Activated CD8-positive, alpha-beta memory T cell treated with anti-CD3 and anti-CD28 coated beads for 1 hour (primary cell): ENCODE data around the gene MRPL40.
"Not testable (repeated sequence)": the region's sequence is repeated elsewhere in the genome, so short reads cannot be mapped to it uniquely, and the experiment has no call there.

Experiments used
- DNase-seq, 2 donors: peaks; one replicate each; pipeline ENCODE4 v3.0.0-alpha.2; 2020; ENCODE audit warnings: low read depth in 1 of 2; ENCODE audit errors: extremely low read depth in 1 of 2

Gene MRPL40

DNA sequence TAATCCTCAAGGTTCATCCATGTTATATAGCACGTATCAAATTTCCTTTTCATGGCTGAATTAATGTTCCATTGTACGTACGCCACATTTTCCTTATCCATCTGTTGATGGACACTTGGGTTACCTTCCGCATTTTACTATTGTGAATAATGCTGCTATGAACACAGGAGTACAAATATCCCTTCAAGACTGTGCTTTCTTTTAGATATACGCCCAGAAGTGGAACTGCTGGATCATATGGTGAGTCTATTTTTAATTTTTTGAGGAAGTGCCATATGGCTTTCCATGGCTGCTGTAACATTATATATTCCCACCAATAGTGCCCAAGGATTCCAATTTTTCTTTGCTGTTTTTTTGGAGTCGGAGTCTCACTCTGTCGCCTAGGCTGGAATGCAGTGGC, 6.0 kb downstream of the MRPL40 start:
- DNase-seq, result no peak

DNA sequence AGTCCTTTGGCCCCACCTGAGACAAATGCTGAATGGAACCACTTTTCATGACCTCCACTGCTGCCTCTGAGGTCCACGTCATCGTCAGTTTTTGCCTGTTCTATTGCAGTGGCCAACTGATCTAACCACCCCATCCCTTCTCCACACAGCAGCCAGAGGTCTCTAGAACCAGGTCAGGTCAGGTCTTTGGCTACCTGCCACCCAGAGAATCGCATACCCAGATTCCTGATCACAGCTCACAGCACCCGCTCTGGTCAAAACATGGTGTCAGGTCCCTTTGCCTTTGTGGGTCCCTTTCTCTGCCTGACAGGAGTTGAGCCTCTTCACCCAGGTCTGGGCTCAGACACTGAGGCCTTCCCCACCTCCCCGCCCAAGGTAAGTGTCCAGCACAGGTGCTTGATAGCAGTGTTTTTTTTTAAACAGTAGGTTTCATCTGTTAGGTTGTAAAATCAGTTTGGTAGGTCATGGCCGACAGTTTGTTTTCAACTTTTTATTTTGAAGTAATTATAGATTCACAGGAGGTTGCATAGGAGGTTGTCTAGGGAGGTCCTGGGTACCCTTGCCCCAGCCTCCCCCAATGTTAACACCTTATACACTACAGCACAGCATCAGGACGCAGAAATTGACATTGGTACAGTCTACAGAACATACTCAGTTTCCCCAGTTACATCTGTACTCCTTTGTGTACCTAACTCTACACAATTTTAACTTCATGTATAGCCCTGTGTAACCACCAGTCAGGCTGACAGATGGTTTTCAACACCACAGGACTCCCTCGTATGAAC, 8.3 kb downstream of the MRPL40 start:
- DNase-seq, result no peak

DNA sequence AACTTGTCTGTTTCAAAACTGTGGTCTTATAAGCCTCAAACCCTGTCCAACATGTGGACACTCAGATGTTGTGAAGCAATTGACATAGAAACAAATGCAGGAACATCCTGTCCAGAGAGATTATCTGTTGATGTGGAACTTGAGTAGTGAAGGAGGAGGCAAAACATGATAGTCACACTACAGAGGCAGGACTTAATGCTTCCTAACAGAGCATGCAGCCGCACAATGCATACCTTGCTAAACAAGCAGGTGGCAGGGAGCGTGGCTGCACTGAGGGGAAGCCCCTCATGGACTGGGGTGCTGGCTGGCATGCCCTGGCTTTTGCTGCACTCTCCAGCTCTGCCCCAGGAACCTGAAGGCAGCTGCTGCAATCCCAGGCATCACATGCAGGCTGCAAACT, 9.8 kb downstream of the MRPL40 start:
- DNase-seq, result no peak

DNA sequence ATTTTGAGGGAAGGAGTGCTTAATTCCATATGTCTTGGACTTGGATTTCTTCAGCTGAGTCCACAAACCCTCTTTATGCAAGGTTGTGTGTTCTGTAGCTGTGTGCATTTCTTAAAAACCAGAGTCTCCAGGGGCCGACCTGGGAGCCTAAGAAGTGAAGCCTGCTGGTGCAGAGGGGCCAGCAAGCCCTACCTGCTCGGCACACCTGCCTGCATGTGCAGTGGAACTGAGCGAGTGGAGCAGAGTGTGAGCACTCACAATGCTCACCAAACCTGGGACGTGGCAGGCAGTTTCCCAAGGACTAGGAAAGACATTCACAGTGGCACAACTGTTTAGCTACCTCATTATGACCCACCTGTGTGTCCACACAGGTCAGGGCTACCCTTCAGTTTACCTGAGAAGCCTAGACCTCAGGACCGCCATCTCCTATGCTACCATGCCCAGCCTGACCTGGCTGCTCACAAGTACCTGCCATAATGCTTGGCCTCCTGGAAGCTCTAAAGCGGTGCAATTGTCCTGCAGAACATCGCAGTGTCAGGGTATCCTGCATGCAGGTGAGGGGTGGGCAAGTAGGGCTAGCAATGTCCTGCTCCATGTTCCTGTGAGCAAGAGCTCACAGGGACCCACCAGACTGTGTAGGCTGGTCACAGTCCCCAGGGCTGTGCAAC, 11.3 kb downstream of the MRPL40 start:
- DNase-seq, result no peak

DNA sequence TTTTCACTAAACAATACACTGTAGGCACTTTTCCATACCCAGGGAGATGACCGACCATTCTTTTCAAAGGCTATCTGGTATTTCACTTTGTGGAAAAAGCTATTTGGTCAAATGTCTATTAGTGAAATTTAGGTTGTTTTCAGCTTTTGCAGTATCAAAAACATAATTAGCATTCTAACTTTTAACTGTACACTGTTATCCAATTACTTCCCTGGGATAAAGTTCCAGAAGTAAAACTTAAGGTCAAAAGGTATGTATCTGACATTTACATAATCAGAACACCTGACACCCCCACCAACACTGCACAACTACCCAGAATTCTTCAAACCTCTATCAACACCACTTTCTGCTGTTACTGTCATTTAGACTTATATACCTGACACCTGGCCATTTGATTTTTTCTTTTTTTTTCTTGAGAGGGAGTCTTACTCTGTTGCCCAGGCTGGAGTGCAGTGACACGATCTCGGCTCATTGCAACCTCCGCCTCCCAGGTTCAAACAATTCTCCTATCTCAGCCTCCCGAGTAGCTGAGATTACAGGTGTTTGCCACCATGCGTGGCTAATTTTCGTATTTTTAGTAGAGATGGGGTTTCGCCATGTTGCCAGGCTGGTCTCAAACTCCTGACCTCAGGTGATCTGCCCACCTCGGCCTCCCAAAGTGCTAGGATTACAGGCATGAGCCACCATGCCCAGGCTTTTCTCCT, 13.1 kb downstream of the MRPL40 start:
- not testable (repeated sequence) for DNase-seq

DNA sequence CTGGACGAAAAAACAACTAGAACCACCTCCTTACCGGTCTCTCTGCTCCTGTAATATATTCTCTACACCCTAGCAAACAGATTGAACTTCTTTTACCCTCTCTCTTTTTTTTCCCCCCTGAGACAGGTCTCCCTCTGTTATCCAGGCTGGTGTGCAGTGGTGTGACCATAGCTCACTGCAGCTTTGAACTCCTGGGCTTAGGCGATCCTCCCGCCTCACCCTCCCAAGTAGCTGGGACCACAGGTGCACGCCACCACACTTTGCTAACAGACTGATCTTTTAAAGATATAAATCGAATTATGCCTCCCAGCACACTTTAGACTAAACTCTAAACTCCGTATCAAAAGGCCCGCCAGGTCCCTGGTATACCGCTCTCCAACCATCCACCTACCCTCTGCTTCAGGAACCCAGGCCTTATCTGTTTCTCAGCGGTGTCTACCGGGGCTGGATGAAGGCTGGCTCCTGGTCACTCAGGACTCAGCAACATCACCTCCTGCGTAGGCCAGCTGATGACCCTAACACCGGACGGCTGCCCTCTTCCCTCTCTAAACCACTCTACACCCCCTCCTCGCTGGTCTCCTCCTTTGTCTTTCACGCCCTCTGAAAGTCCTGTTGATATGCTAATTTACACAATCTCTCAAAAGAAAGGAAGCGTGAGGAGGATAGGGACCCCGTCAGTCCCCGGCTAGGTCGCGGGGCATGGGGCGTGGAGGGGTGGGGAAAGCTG, 14.4 kb downstream of the MRPL40 start:
- DNase-seq, result no peak

DNA sequence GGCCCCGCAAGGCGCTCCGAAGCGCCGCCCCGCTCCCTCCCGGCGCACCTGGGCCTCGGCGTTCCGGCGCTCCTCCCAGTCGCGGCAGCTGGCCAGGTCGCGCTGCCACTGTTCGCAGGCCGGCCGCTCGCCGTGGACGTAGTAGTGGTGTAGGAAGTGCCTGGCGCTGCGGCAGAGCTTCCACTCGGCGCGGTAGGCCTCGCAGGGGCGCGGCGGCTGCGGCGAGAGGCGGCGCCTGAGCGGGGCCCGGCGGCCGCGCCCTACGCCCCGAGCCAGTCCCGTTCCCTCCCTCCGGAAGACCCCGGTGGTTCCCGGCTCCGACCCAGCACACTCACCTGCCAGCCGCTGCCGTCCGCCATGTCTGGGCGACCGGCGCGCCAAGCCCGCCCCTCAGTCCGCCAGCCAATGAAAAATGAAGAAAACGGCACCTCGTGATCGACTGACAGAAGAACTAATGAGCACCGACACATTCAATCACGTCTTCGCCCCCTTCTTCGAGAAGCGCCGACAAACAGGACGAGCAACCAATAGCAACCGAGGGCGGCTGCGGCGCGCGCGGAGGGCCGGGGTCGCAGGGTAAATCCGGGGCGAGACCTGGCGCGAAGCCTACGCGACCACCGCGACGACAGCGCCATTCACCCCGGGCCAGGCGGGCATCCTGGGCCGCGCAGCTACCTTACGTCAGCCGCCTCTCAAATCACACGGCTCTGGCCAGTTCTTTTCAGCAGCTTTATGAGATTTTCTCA, 15.2 kb downstream of the MRPL40 start, which contains the start of gene C22orf39:
C22orf39 (minus strand) TSS at position 382 of the 746 bp plus-strand sequence; CDS start at position 359, 23 bp downstream.
- DNase-seq, result peak; percentile 61 to 72

DNA sequence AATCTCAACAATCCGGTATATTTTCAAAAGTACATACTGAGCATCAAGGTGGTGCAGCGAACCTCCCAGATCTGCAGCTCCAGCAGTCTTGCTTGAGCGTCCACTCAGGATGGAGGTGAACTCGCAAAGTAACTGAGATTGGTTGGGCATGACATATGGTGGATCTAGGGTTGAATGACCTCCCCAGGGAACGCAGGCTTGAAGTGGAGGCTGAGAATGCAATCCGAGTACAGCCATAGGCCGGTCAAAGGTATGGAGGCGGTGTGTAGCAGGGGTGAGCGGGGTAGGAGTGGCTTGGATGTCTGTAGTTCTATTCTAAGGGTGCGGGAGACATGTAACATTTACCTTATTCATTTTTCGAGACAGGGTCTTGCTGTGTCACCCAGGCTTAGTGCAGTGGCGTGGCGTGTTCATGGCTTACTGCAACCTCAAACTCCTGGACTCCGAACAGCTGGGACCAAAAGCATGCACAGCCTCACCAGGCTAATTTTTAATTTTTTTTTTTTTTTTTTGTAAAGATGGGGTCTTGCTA, 15.8 kb downstream of the MRPL40 start:
- no peak for DNase-seq

DNA sequence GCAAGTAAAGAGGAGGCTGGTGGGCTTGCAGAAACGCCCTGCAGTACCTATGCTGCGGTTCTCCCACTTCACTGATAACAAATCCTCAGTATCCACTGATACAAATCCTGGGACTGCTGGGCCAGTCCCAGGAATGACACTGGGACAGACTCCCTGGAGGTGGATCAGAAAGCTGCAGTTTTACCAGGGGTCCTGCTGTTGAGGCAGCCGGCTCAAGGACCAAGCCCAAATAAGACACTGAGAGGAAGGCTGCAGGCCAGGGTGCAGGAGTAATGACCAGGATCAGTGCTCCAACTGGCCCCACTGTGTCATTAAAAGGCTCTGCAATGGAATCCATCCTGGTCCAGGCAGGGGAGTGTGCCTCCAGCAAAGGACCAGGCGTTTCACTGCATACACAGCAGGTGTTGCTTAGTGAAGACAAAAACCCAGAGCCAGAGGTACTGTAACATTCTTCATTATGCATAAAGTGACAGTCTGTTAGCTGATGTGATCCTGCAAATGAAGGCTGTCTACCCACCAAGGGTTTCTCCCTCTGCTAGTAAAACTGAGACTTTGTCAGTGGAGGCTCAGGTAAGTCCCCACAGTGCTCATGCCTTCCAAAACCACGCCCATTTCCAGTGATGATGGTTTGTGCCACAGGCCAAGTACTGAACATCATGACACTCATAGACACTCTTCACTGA, 16.5 kb downstream of the MRPL40 start:
- DNase-seq, result no peak

DNA sequence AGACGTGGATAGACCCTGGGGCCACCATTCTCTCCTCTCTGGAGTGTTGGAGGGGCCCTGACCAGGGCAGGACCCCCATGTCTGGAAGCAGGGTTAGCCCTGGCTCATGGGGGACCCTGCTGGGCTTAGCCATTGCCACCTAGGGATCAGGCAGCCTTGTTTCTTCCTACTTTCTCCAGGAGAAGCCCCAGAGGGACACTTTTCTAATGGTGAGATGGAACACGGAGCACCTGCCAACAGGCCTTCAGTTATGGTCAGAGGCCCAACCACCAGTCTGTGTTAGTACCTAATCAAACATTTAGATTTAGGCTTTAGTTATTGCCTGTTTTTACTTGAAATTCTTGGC, 17.1 kb downstream of the MRPL40 start:
- DNase-seq, result no peak

DNA sequence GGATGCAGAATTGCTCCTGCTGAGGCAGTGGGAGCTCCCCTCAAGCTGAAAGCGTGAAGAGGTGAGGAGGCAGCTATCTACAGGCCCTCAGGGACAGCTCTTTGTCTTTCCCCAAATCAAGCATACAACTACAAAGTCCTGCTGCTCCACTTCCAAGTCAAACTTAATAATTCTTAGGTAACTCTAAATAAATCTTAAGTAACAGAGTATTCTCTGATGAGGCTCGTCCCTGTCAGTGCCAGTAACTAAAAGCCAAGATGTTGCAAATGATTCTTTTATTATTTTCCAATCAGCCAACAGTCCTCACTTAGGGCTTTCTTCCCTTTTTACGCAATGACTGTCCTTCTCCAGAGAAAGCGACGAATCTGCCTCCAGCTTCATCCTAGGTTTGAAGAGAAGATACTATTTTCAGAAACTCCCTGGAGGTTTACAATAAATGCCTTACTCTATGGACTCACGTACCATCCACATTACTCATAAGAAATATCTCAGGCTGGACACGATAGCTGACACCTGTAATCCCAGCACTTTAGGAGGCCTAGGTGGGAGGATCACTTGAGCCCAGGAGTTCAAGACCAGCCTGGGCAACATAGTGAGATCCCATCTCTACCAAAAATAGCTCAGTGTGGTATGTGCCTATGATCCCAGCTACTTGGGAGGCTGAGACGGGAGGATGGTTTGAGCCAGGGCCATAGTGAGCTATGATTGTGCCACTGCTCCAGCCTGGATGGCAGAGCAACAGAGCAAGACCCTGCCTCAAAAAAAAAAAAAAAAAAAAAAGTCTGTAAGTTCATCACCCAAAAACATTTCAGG, 18.2 kb downstream of the MRPL40 start:
- no peak for DNase-seq

DNA sequence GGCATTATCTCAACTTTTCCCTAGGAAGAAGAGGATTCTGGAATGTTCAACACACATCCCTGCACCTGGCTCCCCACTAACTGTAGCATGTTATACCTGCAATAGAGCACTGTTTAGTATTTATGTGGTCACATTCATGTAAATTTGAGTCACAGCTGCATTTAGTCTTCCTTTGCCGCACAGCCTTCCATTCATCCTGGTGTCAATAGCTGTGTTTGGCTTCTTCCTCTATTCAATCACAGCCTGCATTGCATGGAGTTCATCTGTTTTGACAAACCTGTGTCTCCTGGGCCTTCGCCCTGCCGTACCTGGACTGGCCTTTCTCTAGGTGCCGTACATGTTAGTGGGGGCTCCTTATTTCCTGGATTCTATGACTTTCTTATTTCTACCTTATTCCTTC, 19.2 kb downstream of the MRPL40 start:
- DNase-seq, result no peak

DNA sequence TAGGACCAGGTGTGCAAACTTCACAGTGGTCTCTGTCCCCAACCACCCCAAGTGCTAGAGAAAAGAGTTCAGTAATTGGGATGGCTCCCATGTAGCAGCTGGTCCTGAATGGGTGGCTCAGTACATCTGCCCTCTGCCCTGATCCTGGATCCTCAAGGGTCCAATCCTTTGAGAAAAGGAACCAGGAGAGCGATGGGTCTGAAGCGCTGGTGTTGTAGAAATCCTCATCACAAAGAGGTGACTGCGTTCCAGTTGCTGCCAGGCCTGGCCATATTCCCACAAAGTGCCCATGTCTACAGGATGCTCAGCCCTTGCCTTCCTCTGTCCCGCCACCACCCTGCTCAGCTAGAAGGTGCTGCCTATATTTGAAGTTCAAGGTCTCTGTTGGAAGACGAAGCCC, 21.4 kb downstream of the MRPL40 start:
- no peak for DNase-seq

DNA sequence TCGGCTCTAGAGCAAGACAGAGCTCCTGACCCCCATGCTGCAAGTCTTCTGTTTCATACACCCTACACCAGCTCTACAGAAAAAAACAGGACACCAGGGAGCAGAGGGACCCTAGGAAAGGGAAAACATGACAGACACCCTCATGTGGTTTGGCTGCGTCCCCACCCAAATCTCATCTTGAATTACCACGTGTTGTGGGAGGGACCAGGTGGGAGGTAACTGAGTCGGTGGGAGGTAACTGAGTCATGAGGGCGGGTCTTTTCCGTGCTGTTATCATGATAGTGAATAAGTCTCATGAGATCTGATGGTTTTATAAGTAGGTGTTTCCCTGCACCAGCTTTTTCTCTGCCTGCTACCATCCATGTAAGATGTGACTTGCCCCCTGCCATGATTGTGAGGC, 21.8 kb downstream of the MRPL40 start:
- DNase-seq, result no peak

DNA sequence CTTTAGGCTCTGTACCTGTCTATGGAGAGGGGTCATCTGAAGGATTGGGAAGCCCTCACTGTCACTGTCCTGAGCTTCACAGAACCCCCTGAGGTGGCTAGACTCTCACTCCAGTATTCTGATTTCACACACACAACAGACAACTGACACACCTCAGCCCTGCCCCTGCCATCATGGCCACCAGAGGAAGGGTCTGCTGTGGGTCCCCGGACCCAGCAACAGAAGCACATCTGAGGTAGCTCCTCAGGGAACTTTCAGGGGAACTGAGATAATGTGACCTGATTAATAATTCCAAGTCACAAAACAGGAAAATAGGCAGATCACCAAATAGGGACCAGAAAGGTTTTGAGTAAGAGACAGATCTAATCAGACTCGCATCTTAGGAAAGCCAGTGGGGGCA, 22.7 kb downstream of the MRPL40 start:
- no peak for DNase-seq

DNA sequence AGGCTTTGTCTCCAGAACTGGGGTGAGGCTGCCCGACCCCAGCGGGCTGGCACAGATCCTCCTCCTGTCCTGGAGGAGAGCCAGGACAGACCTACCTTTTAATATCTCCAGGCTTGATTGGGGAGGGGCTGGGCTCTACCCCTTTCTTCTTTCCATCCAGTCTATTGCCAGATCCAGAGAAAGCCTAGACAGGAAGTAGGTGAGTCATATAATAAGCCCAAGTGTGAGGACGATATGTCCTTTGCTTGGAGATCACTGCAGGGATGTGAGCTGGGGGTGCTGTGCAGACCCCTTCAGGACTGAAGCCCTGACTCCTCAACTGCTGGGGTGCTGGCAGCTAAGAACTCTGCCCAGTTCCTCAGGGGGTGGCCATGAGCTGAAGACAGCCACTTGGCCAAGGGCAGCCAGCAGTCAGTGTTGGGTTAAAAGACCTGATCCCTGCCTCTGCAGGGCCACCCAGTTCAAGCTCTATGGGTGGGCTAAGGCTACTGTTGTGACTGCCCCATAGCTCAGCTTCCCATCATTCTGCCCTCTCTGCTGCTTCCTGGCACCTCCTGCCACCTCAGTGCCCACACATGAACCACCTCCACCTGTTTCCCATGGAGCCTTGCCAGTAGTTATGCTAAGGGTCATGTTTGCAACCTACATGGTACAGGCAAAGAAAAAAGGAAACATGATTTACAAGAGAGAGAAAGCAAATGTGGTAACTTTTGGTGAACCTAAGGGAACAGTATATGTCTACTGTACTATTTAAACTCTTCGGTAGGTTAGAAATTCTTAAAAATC, 23.4 kb downstream of the MRPL40 start:
- DNase-seq, result no peak

DNA sequence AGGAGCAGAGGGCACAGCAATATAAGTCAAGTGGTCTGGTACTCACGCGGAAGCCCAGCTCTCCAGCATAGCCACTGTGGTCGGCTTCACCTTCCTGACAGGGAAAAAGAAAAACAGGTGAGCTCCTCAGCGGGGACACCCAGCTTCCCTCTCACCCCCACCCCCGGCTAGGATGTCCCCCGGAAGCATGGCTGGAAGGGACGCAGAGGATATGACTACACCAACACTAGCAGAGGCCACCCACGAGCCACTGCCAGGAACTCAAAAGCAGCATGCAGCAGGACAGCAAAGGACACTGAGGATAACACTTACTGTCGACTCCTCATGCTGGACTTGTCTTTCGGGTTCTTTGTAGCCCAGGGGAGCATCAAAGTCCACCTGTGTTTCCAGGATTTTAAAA, 24.2 kb downstream of the MRPL40 start:
- DNase-seq, result no peak

DNA sequence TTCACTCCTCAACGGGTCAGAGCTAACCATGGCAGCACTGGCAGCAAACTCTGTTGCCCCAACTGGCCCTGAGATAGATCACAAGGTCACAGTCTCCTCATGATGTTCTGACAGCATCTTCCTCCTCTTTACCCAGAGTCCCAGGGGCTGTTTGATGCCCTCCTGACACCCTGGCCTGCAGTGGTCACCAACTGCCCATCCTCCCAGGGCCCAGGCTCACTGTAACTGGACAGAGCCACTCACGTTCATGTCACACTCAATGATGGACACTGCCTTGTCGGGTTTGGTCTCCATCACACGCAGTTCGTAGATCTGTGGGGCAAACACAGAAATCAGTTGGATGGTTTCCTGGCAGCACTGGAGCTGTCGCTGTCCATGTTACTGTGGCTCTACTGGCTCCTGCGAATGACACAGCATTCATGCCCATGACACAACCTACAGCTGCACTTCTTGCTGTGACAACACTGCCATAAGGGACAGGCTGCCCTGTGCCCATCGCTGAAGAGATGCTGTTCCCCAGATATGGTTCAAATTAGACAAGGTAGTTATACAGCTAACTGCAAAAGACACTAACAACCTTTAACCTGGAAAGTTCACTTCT, 25.6 kb downstream of the MRPL40 start:
- no peak for DNase-seq
